HCT116 (cell line): Measurements from ENCODE around the gene CYRIA. TPM values are rescaled to one million over a fixed set of nuclear protein-coding genes. Genes with fewer than 3 reads are reported as not detected.

Experiments used
- ATAC-seq: fragments of 200-7000 bp; cut with Tn5 transposase; 2 replicates; pipeline ENCODE4 v1.9.1; 2020; ENCODE audit warnings: mild to moderate bottlenecking, moderate library complexity
- BruUV-seq: library from RNA; stranded (reverse); fragments of 400-500 nt; replicated peaks from 2 replicates; lab custom pipeline; 2021; lab: Mats Ljungman, UMichigan
- CTCF ChIA-PET: fragments of 300-600 bp; sonication (Branson Sonifier 250); formaldehyde crosslinking; loops from one replicate; lab custom pipeline; 2021; ENCODE audit warnings: antibody characterized with exemption; lab: Charles Lee
- POLR2A ChIA-PET: fragments of 300-600, 350-600 bp; sonication (Branson Sonifier 250); formaldehyde crosslinking; loops from one replicate; lab custom pipeline; 2021; ENCODE audit warnings: antibody characterized with exemption; lab: Charles Lee
- RAD21 ChIA-PET, 2 experiments: fragments of 300-600 bp; sonication (Branson Sonifier 250); formaldehyde crosslinking; loops; one replicate each; lab custom pipeline; 2023; ENCODE audit warnings: low total read pairs in 2 of 2; ENCODE audit not compliant: uncharacterized antibody in 2 of 2, unreplicated experiment in 2 of 2, low non-redundant PET in 1 of 2; lab: Charles Lee
- DNase-seq: peaks from one replicate; pipeline ENCODE4 v3.0.0-alpha.2; 2010; ENCODE audit warnings: low read depth, low spot score
- H2AFZ ChIP-seq: fragments of 200-600 bp; shearing (Covaris generic), sonication (generic); 2 replicates; pipeline ENCODE4 v1.6.1; 2017; ENCODE audit warnings: low read depth, mixed run types, mixed read lengths, antibody characterized with exemption, low read length; ENCODE audit not compliant: poor library complexity, severe bottlenecking
- H3K27ac ChIP-seq: 2 replicates; pipeline ENCODE4 v1.5.1; 2012; ENCODE audit warnings: low read depth, low read length
- H3K27me3 ChIP-seq: fragments of 200-600 bp; sonication (generic); 2 replicates; pipeline ENCODE4 v1.6.1; 2016; ENCODE audit warnings: mixed run types, low read length, mixed read lengths; ENCODE audit not compliant: insufficient read depth
- H3K36me3 ChIP-seq, 2 experiments: fragments of 200-500 bp in 1 of 2; fragments of 200-600 bp in 1 of 2; sonication (Bioruptor generic) in 1 of 2; sonication (generic) in 1 of 2; 2 replicates each; pipeline versions ENCODE4 v1.5.1 to v1.6.1; 2014 to 2016; ENCODE audit warnings: low read length in 2 of 2, inconsistent platforms in 1 of 2, mixed read lengths in 1 of 2, mixed run types in 1 of 2; ENCODE audit not compliant: insufficient read depth in 2 of 2, control insufficient read depth in 1 of 2
- H3K4me1 ChIP-seq, 2 experiments: fragments of 200-600 bp in 1 of 2; sonication (generic) in 1 of 2; 2 replicates each; pipeline versions ENCODE4 v1.5.1 to v1.6.1; 2012 to 2017; ENCODE audit warnings: low read length in 2 of 2, inconsistent platforms in 1 of 2, mild to moderate bottlenecking in 1 of 2, mixed read lengths in 1 of 2, mixed run types in 1 of 2, moderate library complexity in 1 of 2; ENCODE audit not compliant: insufficient read depth in 2 of 2, control insufficient read depth in 1 of 2
- H3K4me2 ChIP-seq: fragments of 200-600 bp; sonication (generic); 2 replicates; pipeline ENCODE4 v1.6.1; 2017; ENCODE audit warnings: mixed run types, low read length, mixed read lengths
- H3K4me3 ChIP-seq, 2 experiments: fragments of 200-600 bp in 1 of 2; sonication (generic) in 1 of 2; replicated peaks in 1 of 2; 2 replicates each; pipeline ENCODE4 v1.5.1; 2011 to 2016; ENCODE audit warnings: low read length in 2 of 2, control low read depth in 1 of 2, low read depth in 1 of 2, mild to moderate bottlenecking in 1 of 2, mixed read lengths in 1 of 2, mixed run types in 1 of 2
- H3K79me2 ChIP-seq: fragments of 200-600 bp; sonication (generic); 2 replicates; pipeline ENCODE4 v1.6.1; 2017; ENCODE audit warnings: mild to moderate bottlenecking, mixed run types, low read length, moderate library complexity, mixed read lengths; ENCODE audit not compliant: insufficient read depth
- H3K9ac ChIP-seq: fragments of 200-600 bp; sonication (generic); 2 replicates; pipeline ENCODE4 v1.6.1; 2016; ENCODE audit warnings: low read length, mixed read lengths
- H3K9me2 ChIP-seq: fragments of 200-600 bp; sonication (generic), shearing (Covaris generic); 2 replicates; pipeline ENCODE4 v1.6.1; 2017; ENCODE audit warnings: mixed run types, mild to moderate bottlenecking, moderate library complexity; ENCODE audit not compliant: insufficient read depth
- H3K9me3 ChIP-seq, 2 experiments: fragments of 200-500 bp in 1 of 2; fragments of 200-600 bp in 1 of 2; sonication (Bioruptor generic) in 1 of 2; sonication (generic) in 1 of 2; 2 replicates each; pipeline ENCODE4 v1.6.1; 2014 to 2017; ENCODE audit warnings: low read length in 2 of 2, mixed read lengths in 2 of 2, inconsistent platforms in 1 of 2, low read depth in 1 of 2, mild to moderate bottlenecking in 1 of 2, mixed run types in 1 of 2, moderate library complexity in 1 of 2; ENCODE audit not compliant: control insufficient read depth in 1 of 2, insufficient read depth in 1 of 2
- H4K20me1 ChIP-seq: fragments of 200-600 bp; sonication (generic), shearing (Covaris generic); 2 replicates; pipeline ENCODE4 v1.6.1; 2017; ENCODE audit warnings: mixed run types, mild to moderate bottlenecking, moderate library complexity; ENCODE audit not compliant: insufficient read depth
- ATF3 ChIP-seq: IDR thresholded peaks from 2 replicates; pipeline ENCODE4 v1.6.1; 2012
- CBX3 ChIP-seq: IDR thresholded peaks from 2 replicates; pipeline ENCODE4 v1.6.1; 2012; ENCODE audit warnings: low read depth
- CEBPB ChIP-seq: IDR thresholded peaks from 2 replicates; pipeline ENCODE4 v1.6.1; 2012; ENCODE audit warnings: low read depth
- ELF1 ChIP-seq: IDR thresholded peaks from 2 replicates; pipeline ENCODE4 v1.6.1; 2012; ENCODE audit warnings: low read depth, borderline replicate concordance
- EZH2 ChIP-seq: fragments of 200-600 bp; sonication (generic); IDR thresholded peaks from 2 replicates; pipeline ENCODE4 v1.6.1; 2017; ENCODE audit warnings: antibody characterized with exemption, mixed run types
- EZH2phosphoT487 ChIP-seq: fragments of 200-600 bp; IDR thresholded peaks from 2 replicates; pipeline ENCODE4 v1.6.1; 2018; ENCODE audit warnings: antibody characterized with exemption, borderline replicate concordance
- FOSL1 ChIP-seq: IDR thresholded peaks from 2 replicates; pipeline ENCODE4 v1.6.1; 2012; ENCODE audit warnings: low read depth
- MAX ChIP-seq: IDR thresholded peaks from 2 replicates; pipeline ENCODE4 v1.6.1; 2012
- POLR2A ChIP-seq: IDR thresholded peaks from 2 replicates; pipeline ENCODE4 v1.7.0; 2011; ENCODE audit warnings: borderline replicate concordance; ENCODE audit not compliant: insufficient read depth, insufficient read length; ENCODE audit errors: extremely low read depth
- POLR2AphosphoS5 ChIP-seq: IDR thresholded peaks from 2 replicates; pipeline ENCODE4 v1.6.1; 2011; ENCODE audit warnings: mild to moderate bottlenecking, low read depth, low read length, moderate library complexity
- RAD21 ChIP-seq: IDR thresholded peaks from 2 replicates; pipeline ENCODE4 v1.6.1; 2012; ENCODE audit warnings: low read depth, mild to moderate bottlenecking
- SIN3A ChIP-seq: IDR thresholded peaks from 2 replicates; pipeline ENCODE4 v1.6.1; 2012; ENCODE audit warnings: low read depth
- SP1 ChIP-seq: IDR thresholded peaks from 2 replicates; pipeline ENCODE4 v1.6.1; 2012; ENCODE audit warnings: low read depth
- SRF ChIP-seq: IDR thresholded peaks from 2 replicates; pipeline ENCODE4 v1.6.1; 2012; ENCODE audit warnings: low read depth
- TCF7L2 ChIP-seq: IDR thresholded peaks from 2 replicates; pipeline ENCODE4 v1.7.0; 2011; ENCODE audit warnings: borderline replicate concordance, inconsistent platforms; ENCODE audit not compliant: insufficient read depth, insufficient read length; ENCODE audit errors: extremely low read depth
- ZBTB33 ChIP-seq: IDR thresholded peaks from 2 replicates; pipeline ENCODE4 v1.6.1; 2011; ENCODE audit warnings: mild to moderate bottlenecking, low read length, moderate library complexity; ENCODE audit not compliant: insufficient replicate concordance; ENCODE audit errors: extremely low read depth
- ZNF274 ChIP-seq: fragments of 200-500 bp; sonication (Bioruptor generic); IDR thresholded peaks from 2 replicates; pipeline ENCODE4 v1.6.1; 2014; ENCODE audit warnings: mild to moderate bottlenecking, low read depth, low read length, inconsistent platforms
- intact Hi-C: fragments of 100-400 bp; cut with micrococcal nuclease; formaldehyde crosslinking; loops from 2 replicates; pipeline ENCODE4 v1.10.0; 2022
- total RNA-seq: library from RNA; stranded (reverse); gene quantifications from one replicate; pipeline ENCODE4 v1.2.1, GENCODE V29; 2021; ENCODE audit not compliant: unreplicated experiment
- TF ChIP-seq, protein P1 (sequence below), 3 experiments: fragments of 200-600 bp in 1 of 3; sonication (generic) in 1 of 3; IDR thresholded peaks in 2 of 3; conservative IDR thresholded peaks in 1 of 3; 2 replicates each; pipeline ENCODE4 v1.5.1; 2012 to 2017; ENCODE audit warnings: low read depth in 2 of 3, low read length in 2 of 3, antibody characterized with exemption in 1 of 3, borderline replicate concordance in 1 of 3, control low read depth in 1 of 3, mild to moderate bottlenecking in 1 of 3, mixed read lengths in 1 of 3, mixed run types in 1 of 3, moderate library complexity in 1 of 3; ENCODE audit not compliant: insufficient read depth in 1 of 3

Gene CYRIA
- total RNA-seq, 1 experiment from 2014 or later, result 0.44 TPM

DNA sequence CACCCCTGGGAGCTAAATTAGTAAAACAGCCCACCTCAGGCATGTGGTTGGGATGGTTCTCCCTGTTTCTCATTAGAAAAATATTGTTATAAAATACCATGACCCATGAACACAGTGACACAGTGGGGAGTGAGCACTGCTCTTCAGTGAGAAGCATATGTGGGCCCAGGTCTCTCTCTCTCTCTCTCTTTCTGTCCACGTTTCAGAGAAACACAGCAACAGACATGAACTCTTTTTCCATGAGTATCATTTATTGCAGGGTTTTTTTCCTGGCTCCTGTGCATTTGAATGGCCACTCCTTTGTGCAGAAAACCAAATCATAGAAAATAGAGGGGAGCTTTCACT is 41.2 kb downstream of the CYRIA start:
- Histone ChIP-seq H3K4me2 (no peak overlapping the region), H3K27ac (no peak overlapping the region), H3K4me1 (no peaks in the 10 kb centered on the region), H4K20me1 (no peaks in the 10 kb centered on the region), H3K9me2 (no peaks in the 10 kb centered on the region), H3K79me2 (no peaks in the 10 kb centered on the region), H3K9me3 (no peaks in the 10 kb centered on the region), H3K4me3 (no peak overlapping the region), H3K36me3 (no peaks in the 10 kb centered on the region), H3K9ac (no peak overlapping the region), H2AFZ (no peak overlapping the region), H3K27me3 (peaks cover 50% of the 10 kb centered on the region)
- no peak for DNase-seq
- ChIA-PET CTCF (interaction anchor here (1.5 kb wide), 1 partner anchor 16 kb away, joined by 3 read pairs; no protein-coding TSS in a partner anchor), RAD21 (no interaction called here), POLR2A (no interaction called here)
- no TSS peak for BruUV-seq
- no peak for ATAC-seq
- no peak for TF ChIP-seq ZNF274
- TF ChIP-seq ATF3, result no peak
- TF ChIP-seq POLR2AphosphoS5, result no peak
- no peak for TF ChIP-seq CBX3
- no peak for TF ChIP-seq FOSL1
- TF ChIP-seq ELF1, result no peak
- TF ChIP-seq POLR2A, result no peak
- TF ChIP-seq MAX, result no peak
- TF ChIP-seq, protein P1, sequence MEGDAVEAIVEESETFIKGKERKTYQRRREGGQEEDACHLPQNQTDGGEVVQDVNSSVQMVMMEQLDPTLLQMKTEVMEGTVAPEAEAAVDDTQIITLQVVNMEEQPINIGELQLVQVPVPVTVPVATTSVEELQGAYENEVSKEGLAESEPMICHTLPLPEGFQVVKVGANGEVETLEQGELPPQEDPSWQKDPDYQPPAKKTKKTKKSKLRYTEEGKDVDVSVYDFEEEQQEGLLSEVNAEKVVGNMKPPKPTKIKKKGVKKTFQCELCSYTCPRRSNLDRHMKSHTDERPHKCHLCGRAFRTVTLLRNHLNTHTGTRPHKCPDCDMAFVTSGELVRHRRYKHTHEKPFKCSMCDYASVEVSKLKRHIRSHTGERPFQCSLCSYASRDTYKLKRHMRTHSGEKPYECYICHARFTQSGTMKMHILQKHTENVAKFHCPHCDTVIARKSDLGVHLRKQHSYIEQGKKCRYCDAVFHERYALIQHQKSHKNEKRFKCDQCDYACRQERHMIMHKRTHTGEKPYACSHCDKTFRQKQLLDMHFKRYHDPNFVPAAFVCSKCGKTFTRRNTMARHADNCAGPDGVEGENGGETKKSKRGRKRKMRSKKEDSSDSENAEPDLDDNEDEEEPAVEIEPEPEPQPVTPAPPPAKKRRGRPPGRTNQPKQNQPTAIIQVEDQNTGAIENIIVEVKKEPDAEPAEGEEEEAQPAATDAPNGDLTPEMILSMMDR (IDR thresholded peaks at IDR 0.05 in 2 of 3, conservative IDR thresholded peaks at IDR 0.05 in 1 of 3; ENCODE audit: borderline replicate concordance in 1 of 3, insufficient read depth in 1 of 3, low read depth in 2 of 3, low read length in 2 of 3), result no peak
- TF ChIP-seq EZH2, result no peak
- TF ChIP-seq EZH2phosphoT487, result no peak
- TF ChIP-seq SP1, result no peak
- TF ChIP-seq ZBTB33, result no peak
- no peak for TF ChIP-seq SRF
- no peak for TF ChIP-seq CEBPB
- TF ChIP-seq SIN3A, result no peak
- no peak for TF ChIP-seq TCF7L2
- no peak for TF ChIP-seq RAD21
- intact Hi-C loops, result no loop called here
